CD4-positive, alpha-beta T cell treated with Interleukin-15 for 1 hour (primary cell): ENCODE measurements around the gene CASP6.

ENCODE experiments used
- DNase-seq: peaks from one replicate; pipeline ENCODE4 v3.0.0-alpha.2; 2020

The CASP6 gene

GRCh38 chr4:109665783-109666485 lies 37.3 kb downstream of the CASP6 start:
- DNase-seq = no peak

GRCh38 chr4:109662771-109663170 lies 40.5 kb downstream of the CASP6 start:
- DNase-seq = no peak

DNA sequence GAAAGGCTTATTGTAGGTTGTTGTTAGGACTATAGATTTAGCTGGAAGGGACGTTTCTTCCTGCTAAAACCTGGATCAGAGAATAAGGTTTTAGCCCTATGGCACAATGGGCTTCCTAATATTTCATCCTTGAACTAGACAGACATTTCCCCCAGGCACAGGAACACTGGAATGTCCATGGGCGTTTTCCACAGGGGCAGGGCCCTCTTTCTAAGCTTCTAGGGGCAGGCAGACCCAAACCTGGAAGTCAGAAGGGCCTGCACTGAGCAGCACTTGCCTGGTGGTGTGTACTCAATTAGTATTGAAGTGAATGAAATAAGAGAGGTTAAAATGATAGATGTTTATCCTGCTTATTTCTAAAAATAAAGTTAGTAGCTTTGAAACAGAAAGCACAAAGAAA lies 41.1 kb downstream of the CASP6 start:
- no peak for DNase-seq

GRCh38 chr4:109658871-109659410 lies 44.3 kb downstream of the CASP6 start:
- DNase-seq = no peak

- DNase-seq = no peak
Measured at GRCh38 chr4:109657854-109658418, 45.3 kb downstream of the CASP6 start.

DNA sequence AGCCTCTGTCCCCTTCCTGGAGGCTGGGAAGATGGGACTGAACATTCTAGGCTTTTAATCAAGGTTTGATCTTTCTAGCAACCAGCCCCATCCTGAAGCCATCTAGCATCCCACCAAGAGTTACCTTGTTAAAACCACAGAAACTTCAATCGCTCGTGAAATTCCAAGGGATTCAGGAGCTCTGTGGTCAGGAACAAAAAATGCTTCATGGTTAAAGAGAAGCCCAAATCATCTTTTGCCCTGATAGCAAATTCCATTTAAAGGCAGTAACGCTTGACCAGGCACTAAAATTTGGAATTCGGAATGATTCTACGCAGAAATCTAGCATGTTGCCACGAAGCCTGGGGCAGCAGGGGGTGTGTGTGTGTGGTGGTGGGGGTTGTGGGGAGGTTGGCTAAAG lies 47.8 kb downstream of the CASP6 start:
- DNase-seq = no peak

GRCh38 chr4:109649872-109650271 lies 53.4 kb downstream of the CASP6 start:
- no peak for DNase-seq

- DNase-seq = no peak
Measured at GRCh38 chr4:109648997-109649575, 54.2 kb downstream of the CASP6 start.

DNA sequence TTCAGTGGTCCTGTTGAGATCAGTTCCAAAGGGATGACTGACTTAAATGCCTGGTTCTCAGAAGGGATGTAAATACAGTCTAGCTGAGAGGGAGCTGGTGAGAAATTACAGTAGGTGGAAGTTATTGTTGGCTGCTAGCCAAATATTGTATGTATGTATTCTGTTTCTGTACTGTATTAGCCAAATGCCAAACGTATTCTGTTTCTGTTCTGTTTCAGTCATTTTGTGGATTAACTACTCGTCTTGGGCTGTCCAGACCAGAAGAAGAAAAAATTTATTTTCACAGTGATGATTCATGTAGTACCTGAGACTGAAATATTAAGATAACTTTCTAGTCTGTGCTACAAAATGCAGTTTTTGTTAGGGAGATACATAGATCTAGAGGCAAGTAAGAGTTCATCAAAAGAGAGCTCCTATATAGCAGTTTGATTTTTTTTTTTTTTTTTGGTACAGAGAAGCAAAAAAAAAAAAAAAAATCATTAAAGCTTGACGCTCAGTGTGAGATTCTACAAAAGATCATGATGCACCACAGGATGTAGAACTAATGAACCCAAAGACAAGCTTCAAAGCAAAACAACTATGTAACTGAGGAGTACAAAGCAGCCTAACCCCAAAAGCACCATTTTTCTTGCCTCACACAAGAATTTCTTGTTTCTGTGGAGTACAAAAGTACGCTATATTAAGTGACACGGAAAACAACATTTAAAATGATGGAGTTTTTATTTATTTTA lies 54.8 kb downstream of the CASP6 start:
- DNase-seq = no peak

DNA sequence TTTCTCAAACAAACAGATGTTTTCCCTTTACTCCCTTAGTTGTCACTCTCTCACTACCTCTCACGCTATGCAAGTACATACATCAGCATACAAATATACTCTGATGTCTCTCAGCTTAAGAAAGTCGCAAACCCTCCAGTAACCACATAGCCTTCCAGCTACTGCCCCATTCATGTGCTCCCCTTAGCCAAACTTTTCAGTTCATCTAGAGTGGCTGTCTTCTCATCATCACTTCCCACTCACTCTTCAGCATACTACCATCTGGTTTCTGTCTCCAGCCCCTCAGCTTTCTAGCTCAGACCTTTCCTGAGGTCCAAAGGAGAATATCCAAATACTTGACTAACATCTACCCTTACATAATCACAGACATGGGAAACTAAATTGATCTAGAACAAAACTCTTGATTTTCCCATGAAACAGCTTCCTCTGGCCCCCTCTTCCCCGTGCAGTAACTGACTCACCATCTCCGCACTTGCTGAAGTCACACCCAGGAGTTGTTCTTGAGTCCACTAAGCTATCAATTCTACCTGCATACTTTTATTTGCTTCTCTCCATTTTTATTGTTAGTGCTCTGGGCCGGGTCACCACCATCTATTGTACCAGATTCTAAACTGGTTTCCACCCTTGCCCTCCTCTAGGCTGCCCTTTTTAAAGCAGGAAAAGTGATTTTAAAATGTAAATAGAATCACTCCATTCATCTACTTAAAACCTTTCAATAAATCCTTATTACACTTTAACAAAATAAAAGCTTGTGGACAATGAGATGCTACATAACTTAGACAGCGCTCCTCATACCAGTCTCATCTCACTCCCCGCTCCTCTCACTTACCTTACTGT lies 57.2 kb downstream of the CASP6 start:
- no peak for DNase-seq

GRCh38 chr4:109640644-109641043 lies 62.6 kb downstream of the CASP6 start:
- no peak for DNase-seq
